Subcutaneous abdominal adipose tissue (tissue), 5 donors: ENCODE results near the gene TOMM40L.
"Not testable (repeated sequence)": the region's sequence is repeated elsewhere in the genome, so short reads cannot be mapped to it uniquely, and the experiment has no call there.

Experiments
- H3K27ac ChIP-seq: one replicate; pipeline ENCODE4 v1.7.0; 2013; ENCODE audit warnings: low read depth, mild to moderate bottlenecking, inconsistent platforms, low read length, moderate library complexity
- H3K27me3 ChIP-seq, 5 donors: one replicate each; pipeline ENCODE4 v1.7.0; 2013; ENCODE audit warnings: low read length in 5 of 5, inconsistent platforms in 1 of 5; ENCODE audit not compliant: control insufficient read depth in 5 of 5, insufficient read depth in 4 of 5
- H3K36me3 ChIP-seq, 5 donors: one replicate each; pipeline ENCODE4 v1.7.0; 2013; ENCODE audit warnings: low read length in 5 of 5; ENCODE audit not compliant: control insufficient read depth in 5 of 5, insufficient read depth in 5 of 5
- H3K4me1 ChIP-seq, 5 donors: one replicate each; pipeline ENCODE4 v1.7.0; 2013; ENCODE audit warnings: low read length in 5 of 5, mild to moderate bottlenecking in 3 of 5, moderate library complexity in 1 of 5; ENCODE audit not compliant: control insufficient read depth in 5 of 5, insufficient read depth in 5 of 5
- H3K4me3 ChIP-seq, 5 donors: one replicate each; pipeline ENCODE4 v1.7.0; 2013; ENCODE audit warnings: low read length in 5 of 5, low read depth in 1 of 5
- H3K9ac ChIP-seq, 5 donors: one replicate each; pipeline ENCODE4 v1.7.0; 2013; ENCODE audit warnings: low read length in 5 of 5, mild to moderate bottlenecking in 4 of 5, moderate library complexity in 3 of 5
- H3K9me3 ChIP-seq, 5 donors: one replicate each; pipeline ENCODE4 v1.7.0; 2013; ENCODE audit warnings: low read length in 5 of 5; ENCODE audit not compliant: control insufficient read depth in 5 of 5
- donor health status: healthy.
- donor health status: healthy.
- donor health status: healthy.
- donor health status: healthy.
- donor health status: healthy.

The TOMM40L gene

DNA sequence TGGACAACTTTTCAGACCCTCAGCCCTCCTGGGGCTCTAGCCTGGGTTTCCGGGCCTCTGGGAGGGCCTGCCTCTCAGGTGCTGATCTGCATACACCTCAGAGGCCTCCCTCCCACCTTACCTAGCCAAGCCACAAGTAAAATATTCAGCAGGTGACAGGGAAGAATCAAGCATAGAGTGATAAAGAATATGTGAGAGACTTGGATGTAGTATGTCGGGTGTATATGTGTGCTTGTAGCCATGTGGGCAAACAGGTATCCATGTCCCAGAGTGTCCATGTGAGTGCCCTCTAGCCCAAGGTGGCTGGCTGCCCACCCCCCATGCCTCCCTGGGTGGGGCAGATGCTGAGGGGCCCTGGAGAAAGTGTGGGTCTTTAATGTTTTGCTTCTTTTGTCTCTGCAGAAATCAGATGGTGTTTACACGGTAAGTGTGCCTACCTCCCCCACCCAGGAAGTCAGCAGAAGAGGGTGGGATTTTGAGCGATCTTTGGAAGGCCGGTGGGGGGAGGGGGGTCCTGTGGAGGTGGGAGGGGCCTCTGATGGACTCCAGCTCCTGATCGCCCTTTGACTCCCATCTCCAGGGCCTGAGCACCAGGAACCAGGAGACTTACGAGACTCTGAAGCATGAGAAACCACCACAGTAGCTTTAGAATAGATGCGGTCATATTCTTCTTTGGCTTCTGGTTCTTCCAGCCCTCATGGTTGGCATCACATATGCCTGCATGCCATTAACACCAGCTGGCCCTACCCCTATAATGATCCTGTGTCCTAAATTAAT, 7.4 kb upstream of the TOMM40L start:
- peaks cover 0 to 2% (median 0%) of the 10 kb centered on the region in 5 donors for H3K9me3 ChIP-seq
- H3K4me3 ChIP-seq = peak overlapping the region in 2 of 5 donors; percentile 2 to 73
- H3K36me3 ChIP-seq = peaks cover 7 to 16% (median 13%) of the 10 kb centered on the region in 5 donors
- no peaks in the 10 kb centered on the region for H3K27me3 ChIP-seq
- H3K27ac ChIP-seq = peak overlapping the region; percentile 91
- peak overlapping the region in 1 of 5 donors; percentile 49 for H3K9ac ChIP-seq
- H3K4me1 ChIP-seq = peaks cover 10 to 27% (median 13%) of the 10 kb centered on the region in 5 donors

DNA sequence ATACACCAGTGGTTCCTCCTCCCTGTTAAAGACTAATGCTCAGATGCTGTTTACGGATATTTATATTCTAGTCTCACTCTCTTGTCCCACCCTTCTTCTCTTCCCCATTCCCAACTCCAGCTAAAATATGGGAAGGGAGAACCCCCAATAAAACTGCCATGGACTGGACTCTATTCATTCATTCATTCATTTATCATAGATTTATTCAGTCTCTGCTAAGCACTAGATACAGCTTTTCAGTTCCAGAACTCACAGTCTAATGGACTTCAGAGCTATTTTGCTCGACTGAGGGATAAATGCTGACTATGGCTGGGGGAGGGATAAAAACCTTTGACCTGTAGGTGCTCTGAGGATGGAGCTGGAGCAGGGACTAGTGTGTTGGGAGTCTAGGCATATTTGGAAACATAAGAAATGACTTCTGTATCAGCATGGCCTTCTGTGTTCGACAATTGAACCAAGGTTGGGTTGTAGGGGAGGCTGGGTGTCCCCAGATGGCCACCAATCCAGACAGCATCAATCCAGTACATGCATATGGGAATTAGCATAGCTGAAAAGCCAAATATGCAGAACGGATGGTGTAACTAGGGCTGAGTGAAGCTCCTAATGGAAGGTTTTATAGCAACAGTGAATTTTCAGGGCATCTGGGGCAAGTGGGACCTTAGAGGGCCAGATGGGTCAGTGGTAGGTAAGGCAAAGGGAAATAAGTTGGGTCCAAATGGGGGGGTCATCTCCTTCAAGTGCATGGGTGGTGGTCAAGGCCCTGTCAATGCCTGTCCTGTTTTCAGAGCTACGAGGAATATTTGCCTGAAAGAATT, 6.6 kb upstream of the TOMM40L start:
- Histone ChIP-seq H3K27ac (no peak overlapping the region), H3K4me3 (no peak overlapping the region), H3K4me1 (peaks cover 10 to 20% (median 13%) of the 10 kb centered on the region in 5 donors)

DNA sequence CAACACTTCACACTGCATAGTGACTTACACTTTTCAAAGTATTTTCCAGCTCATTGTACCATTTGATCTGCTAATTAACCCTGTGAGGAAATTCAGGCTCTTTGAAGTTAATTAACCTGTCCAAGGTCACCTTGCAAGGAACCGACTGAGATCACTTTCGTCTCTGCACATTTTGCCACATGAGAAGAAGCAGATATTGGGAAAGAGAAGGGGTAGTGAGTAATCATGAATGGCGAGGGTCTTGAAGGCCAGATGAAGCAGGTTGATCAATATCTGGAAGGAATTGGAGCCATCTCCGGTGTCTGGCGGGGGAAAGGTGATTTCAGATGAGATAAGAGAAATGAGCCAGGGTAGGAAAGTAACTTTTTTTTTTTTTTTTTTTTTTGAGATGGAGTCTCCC, 5.9 kb upstream of the TOMM40L start:
- H3K27ac ChIP-seq = no peak overlapping the region
- H3K9ac ChIP-seq = no peak overlapping the region

More for the DNA sequence above, 6.6 kb upstream of the TOMM40L start:
- H3K9ac ChIP-seq = no peak overlapping the region
- no peaks in the 10 kb centered on the region for H3K27me3 ChIP-seq
- H3K9me3 ChIP-seq = peaks cover 0 to 2% (median 0%) of the 10 kb centered on the region in 5 donors
- H3K36me3 ChIP-seq = peaks cover 2 to 8% (median 5%) of the 10 kb centered on the region in 5 donors

DNA sequence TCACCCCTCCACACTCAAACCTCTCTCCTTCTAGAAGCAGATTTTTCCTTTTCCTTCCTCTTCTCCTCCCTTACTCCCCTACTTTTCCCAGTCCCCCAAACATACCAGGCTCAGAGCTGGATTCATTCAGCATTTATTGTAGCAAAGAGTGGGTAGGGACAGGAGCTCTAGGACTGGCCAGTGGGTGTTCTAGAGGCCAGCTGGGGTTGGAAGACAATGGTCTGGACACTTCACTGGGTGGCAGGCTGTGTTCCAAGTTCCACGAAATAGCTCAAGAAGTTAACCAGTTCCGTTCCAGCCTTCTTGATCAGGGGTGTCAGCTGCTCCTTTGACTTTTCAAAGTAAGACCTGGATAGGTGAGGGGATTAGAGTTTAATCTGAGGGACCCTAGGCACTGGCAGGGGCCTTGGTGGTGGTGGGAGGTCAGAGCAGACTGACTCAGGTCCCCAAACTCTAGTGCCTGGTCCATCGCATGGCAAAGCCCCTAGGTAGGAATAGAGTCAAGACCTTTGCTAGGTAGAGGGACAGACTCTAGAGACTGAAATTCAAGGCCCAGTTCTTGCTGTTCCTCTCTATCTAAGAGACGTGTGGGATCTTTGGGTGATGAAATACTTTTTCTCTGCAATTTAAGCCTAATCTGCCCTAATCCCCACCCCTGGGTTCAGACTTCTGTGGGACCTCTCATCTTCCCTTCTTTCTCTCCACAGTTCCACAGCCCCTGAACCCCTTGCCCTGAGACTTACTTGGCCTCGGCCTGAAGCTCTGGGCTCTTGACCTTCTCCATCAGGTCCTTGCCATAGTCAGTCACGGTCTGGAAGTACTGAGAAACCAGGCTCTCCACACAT, 3.5 kb upstream of the TOMM40L start:
- Histone ChIP-seq H3K36me3 (peaks cover 0 to 2% (median 0%) of the 10 kb centered on the region in 5 donors), H3K9me3 (no peaks in the 10 kb centered on the region), H3K27me3 (no peaks in the 10 kb centered on the region), H3K27ac (no peak overlapping the region), H3K9ac (no peak overlapping the region), H3K4me1 (peaks cover 5 to 34% (median 26%) of the 10 kb centered on the region in 5 donors), H3K4me3 (no peak overlapping the region)

More for the DNA sequence above, 5.9 kb upstream of the TOMM40L start:
- H3K9me3 ChIP-seq = peaks cover 0 to 2% (median 0%) of the 10 kb centered on the region in 5 donors
- no peaks in the 10 kb centered on the region for H3K27me3 ChIP-seq
- peaks cover 10 to 21% (median 14%) of the 10 kb centered on the region in 5 donors for H3K4me1 ChIP-seq
- H3K36me3 ChIP-seq = peaks cover 0 to 3% (median 2%) of the 10 kb centered on the region in 5 donors
- no peak overlapping the region for H3K4me3 ChIP-seq

DNA sequence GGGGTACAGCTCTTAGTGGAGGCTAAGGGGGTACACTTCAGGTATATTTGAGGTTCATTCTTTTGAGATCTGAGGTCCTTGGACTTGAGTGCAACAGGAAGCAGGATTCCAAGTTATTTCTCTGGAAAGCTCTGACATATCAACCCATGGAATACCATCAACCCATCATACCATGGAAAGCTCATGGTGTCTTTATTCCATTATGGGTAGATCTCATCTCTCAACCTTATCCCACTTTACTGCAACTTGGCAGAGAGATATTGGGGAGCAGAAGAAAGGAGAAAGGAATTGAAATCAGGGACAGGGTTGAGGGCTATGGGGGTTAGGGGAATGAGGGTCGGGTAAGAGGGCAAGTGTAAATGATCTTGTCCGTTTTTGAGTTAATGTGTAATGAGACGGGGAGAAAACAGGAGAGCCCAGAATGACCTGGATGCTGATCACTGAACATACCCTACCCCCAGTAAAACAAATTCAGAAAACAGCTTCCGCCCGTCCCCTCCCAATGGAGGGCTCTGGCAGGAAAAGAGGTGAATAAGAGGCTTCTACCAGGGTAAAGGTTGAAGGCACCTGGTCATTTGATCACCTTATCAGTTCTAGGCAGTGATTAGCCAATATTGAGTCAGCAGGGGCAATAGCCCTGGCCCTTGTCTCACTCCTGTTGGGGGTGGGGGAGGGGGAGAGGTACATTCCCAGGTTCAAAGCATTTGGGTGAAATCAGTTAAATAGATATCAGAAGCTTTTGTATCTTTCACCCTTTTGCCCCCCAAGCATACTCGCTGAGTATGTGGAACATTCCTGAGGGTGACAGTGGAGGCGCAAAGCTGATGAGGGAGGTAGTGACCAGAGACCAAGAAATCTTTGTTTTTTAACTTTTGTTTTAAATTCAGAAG, 1.8 kb upstream of the TOMM40L start:
- Histone ChIP-seq H3K9ac (no peak overlapping the region), H3K4me1 (peaks cover 5 to 31% (median 29%) of the 10 kb centered on the region in 5 donors), H3K36me3 (peaks cover 0 to 12% (median 11%) of the 10 kb centered on the region in 5 donors), H3K4me3 (no peak overlapping the region), H3K27me3 (no peaks in the 10 kb centered on the region), H3K27ac (no peak overlapping the region), H3K9me3 (no peaks in the 10 kb centered on the region)

DNA sequence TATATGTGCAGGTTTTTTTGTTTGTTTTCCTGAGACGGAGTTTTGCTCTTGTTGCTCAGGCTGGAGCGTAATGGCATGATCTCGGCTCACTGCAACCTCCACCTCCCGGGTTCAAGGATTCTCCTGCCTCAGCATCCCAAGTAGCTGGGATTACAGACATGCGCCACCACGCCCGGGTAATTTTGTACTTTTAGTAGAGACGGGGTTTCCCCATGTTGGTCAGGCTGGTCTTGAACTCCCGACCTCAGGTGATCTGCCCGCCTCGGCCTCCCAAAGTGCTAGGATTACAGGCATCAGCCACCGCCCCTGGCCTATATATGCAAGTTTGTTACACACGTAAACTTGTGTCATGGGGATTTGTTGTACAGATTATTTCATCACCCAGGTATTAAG, 1.2 kb upstream of the TOMM40L start:
- H3K9ac ChIP-seq, H3K27ac ChIP-seq, H3K4me3 ChIP-seq: not testable (repeated sequence)

DNA sequence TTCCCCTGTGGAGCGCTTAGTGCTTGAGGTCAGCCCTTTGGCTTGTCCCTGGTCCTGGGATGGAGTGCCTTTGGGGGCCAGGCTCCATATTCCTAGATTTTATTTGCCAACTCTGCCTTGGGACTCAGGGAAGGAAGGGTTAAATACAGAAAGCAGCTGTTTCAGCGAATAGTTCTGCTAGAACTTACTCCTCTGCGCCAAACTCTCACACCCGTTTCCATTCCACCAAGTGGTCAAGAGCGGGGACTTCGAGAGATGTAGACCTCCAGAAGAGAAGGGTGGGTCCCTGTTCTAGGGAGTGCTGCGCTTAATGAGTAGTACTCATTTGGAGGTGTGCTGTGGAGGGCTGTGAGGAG, 704 bp upstream of the TOMM40L start:
- Histone ChIP-seq H3K27ac (peak overlapping the region; percentile 59), H3K9me3 (no peaks in the 10 kb centered on the region), H3K36me3 (peaks cover 0 to 23% (median 20%) of the 10 kb centered on the region in 5 donors), H3K27me3 (no peaks in the 10 kb centered on the region), H3K9ac (peak overlapping the region in 1 of 5 donors; percentile 47), H3K4me1 (peaks cover 5 to 31% (median 29%) of the 10 kb centered on the region in 5 donors), H3K4me3 (peak overlapping the region in 2 of 5 donors; percentile 37 to 88)

More for the DNA sequence above, 1.2 kb upstream of the TOMM40L start:
- Histone ChIP-seq H3K4me1 (peaks cover 5 to 31% (median 29%) of the 10 kb centered on the region in 5 donors), H3K36me3 (peaks cover 0 to 19% (median 17%) of the 10 kb centered on the region in 5 donors)
- H3K9me3 ChIP-seq, H3K27me3 ChIP-seq: not testable (repeated sequence)

DNA sequence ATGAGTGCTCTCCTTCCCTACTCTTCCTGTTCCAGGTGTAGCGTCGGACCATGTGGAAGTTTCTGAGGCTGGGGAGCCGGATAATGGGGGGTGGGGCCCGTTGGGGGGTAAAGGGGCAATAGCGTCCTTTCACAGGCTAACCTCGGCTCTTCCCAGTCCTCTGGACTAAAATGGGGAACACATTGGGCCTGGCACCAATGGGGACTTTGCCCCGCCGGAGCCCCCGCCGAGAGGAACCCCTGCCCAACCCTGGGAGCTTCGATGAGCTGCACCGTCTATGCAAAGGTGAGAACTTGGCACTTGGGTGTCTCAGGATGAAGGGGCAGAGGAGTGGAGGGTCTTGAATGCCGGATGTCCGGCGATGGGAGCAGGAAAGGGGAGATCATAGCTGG, 456 bp downstream of the TOMM40L start:
- peaks cover 5 to 31% (median 29%) of the 10 kb centered on the region in 5 donors for H3K4me1 ChIP-seq
- no peaks in the 10 kb centered on the region for H3K27me3 ChIP-seq
- peak overlapping the region in 4 of 5 donors; percentile 66 to 81 (median 71) for H3K9ac ChIP-seq
- H3K27ac ChIP-seq = peak overlapping the region; percentile 18
- H3K9me3 ChIP-seq = no peaks in the 10 kb centered on the region
- peaks cover 0 to 33% (median 25%) of the 10 kb centered on the region in 5 donors for H3K36me3 ChIP-seq
- peak overlapping the region; percentile 77 to 99 (median 91) for H3K4me3 ChIP-seq

DNA sequence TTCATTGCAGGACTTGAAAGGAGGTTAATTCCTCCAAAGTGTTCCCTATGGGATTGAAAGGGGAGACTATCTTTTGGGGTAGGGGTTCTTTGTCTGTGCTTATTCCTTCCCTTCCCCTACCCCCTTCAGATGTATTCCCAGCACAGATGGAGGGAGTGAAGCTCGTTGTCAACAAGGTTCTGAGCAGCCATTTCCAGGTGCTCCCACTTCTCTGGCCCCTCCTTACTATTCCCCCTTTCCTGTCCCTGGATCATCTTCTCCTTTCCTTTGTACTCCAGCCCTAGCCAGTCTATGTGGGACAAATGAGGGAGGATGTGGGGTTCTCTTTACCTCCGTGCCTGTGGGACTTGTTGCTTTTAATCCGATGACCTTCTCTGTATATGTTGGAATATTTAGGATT, 899 bp downstream of the TOMM40L start:
- Histone ChIP-seq H3K9me3 (no peaks in the 10 kb centered on the region), H3K9ac (peak overlapping the region in 4 of 5 donors; percentile 66 to 81 (median 71)), H3K27ac (peak overlapping the region; percentile 18), H3K36me3 (peaks cover 0 to 33% (median 25%) of the 10 kb centered on the region in 5 donors), H3K27me3 (no peaks in the 10 kb centered on the region), H3K4me3 (peak overlapping the region; percentile 77 to 99 (median 91)), H3K4me1 (peaks cover 5 to 31% (median 29%) of the 10 kb centered on the region in 5 donors)
